Measurements from ENCODE around the gene GTF2IRD1.

GTF2IRD1 gene

GRCh38 chr7:74604326-74605020 is 150.8 kb downstream of the GTF2IRD1 start:
- H3K4me3 ChIP-seq (ENCODE audit: low read length): no peak overlapping the region
- no peak overlapping the region for H3K27ac ChIP-seq (ENCODE audit: low read depth, low read length)
- H3K36me3 ChIP-seq (ENCODE audit: control insufficient read depth, low read length): peaks cover 10% of the 10 kb centered on the region
- no peaks in the 10 kb centered on the region for H3K9me3 ChIP-seq (ENCODE audit: control insufficient read depth, insufficient read depth, low read length)
- H3F3A ChIP-seq (ENCODE audit: control insufficient read depth, insufficient read depth): peaks cover 22% of the 10 kb centered on the region
- H3K27me3 ChIP-seq (ENCODE audit: control insufficient read depth, low read length): no peaks in the 10 kb centered on the region
- no peaks in the 10 kb centered on the region for H3K9me2 ChIP-seq (replicated peaks; ENCODE audit: control insufficient read depth, low read length)
- TF ChIP-seq, protein P1, sequence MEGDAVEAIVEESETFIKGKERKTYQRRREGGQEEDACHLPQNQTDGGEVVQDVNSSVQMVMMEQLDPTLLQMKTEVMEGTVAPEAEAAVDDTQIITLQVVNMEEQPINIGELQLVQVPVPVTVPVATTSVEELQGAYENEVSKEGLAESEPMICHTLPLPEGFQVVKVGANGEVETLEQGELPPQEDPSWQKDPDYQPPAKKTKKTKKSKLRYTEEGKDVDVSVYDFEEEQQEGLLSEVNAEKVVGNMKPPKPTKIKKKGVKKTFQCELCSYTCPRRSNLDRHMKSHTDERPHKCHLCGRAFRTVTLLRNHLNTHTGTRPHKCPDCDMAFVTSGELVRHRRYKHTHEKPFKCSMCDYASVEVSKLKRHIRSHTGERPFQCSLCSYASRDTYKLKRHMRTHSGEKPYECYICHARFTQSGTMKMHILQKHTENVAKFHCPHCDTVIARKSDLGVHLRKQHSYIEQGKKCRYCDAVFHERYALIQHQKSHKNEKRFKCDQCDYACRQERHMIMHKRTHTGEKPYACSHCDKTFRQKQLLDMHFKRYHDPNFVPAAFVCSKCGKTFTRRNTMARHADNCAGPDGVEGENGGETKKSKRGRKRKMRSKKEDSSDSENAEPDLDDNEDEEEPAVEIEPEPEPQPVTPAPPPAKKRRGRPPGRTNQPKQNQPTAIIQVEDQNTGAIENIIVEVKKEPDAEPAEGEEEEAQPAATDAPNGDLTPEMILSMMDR (IDR thresholded peaks at IDR 0.05; ENCODE audit: low read depth, low read length, poor library complexity, severe bottlenecking): no peak
- no peak for TF ChIP-seq EZH2phosphoT487 (IDR thresholded peaks at IDR 0.05; ENCODE audit: borderline replicate concordance, low read length)
- H3K4me1 ChIP-seq (ENCODE audit: control insufficient read depth, low read length): peaks cover 65% of the 10 kb centered on the region
- H3K79me2 ChIP-seq (ENCODE audit: control insufficient read depth, low read length): no peaks in the 10 kb centered on the region
- peak overlapping the region; percentile 12; the same call in 1 of the 2 replicates for H3K4me2 ChIP-seq (ENCODE audit: low read length)
- H4K20me1 ChIP-seq (ENCODE audit: control insufficient read depth, insufficient read depth, low read depth, low read length): no peaks in the 10 kb centered on the region

DNA sequence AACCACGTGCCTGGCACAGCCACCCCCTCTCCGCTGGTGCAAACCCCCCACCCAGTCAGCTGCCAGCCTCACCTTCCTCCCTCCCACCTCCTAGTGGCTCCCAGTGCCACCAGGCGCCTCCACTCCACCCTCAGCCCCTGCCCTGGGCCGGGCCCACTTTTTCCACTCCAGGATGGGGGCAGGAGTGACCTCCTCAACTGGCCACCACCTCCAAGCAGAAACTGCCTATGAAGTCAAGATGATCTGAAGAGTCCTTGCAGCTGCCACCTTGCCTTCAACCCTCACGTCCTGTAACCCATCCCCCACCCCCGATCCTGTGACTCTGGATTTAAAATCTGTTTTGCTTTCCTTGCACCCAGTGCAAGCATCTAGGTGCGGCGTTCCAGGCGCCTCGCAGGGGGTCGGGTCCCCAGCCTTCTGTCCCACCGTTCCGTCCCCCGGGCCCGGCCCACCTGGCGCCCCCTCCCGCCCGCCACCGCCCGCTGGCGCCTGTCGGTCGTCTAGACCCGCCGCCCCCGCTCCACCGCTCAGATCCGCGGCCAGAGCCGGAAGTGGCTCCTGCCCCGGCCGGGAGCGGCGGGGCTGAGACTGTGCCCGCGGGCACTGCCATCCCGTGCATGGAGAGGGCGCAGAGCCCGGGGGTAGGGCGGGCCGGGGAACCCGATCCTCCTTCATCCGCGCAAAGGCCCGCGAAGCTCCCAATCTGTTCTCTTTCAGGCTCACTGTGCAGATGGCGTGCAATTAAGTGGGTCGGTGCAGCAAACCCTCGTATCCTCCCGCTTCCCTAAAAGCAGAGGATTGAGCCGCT is 152.6 kb downstream of the GTF2IRD1 start:
- TF ChIP-seq, protein P1 (IDR thresholded peaks at IDR 0.05; ENCODE audit: low read depth, low read length, poor library complexity, severe bottlenecking): peak; percentile 55
- no peak for TF ChIP-seq EZH2phosphoT487 (IDR thresholded peaks at IDR 0.05; ENCODE audit: borderline replicate concordance, low read length)
- H4K20me1 ChIP-seq (ENCODE audit: control insufficient read depth, insufficient read depth, low read depth, low read length): no peaks in the 10 kb centered on the region
- H3K4me3 ChIP-seq (ENCODE audit: low read length): peak overlapping the region; percentile 61
- H3K9me3 ChIP-seq (ENCODE audit: control insufficient read depth, insufficient read depth, low read length): no peaks in the 10 kb centered on the region
- peak overlapping the region; percentile 0; the same call in 1 of the 2 replicates for H3K27ac ChIP-seq (ENCODE audit: low read depth, low read length)
- H3K9me2 ChIP-seq (replicated peaks; ENCODE audit: control insufficient read depth, low read length): no peaks in the 10 kb centered on the region
- H3K79me2 ChIP-seq (ENCODE audit: control insufficient read depth, low read length): no peaks in the 10 kb centered on the region
- peaks cover 22% of the 10 kb centered on the region for H3F3A ChIP-seq (ENCODE audit: control insufficient read depth, insufficient read depth)
- peak overlapping the region; percentile 69 for H3K4me2 ChIP-seq (ENCODE audit: low read length)
- H3K4me1 ChIP-seq (ENCODE audit: control insufficient read depth, low read length): peaks cover 59% of the 10 kb centered on the region
- peaks cover under 1% of the 10 kb centered on the region for H3K36me3 ChIP-seq (ENCODE audit: control insufficient read depth, low read length)
- H3K27me3 ChIP-seq (ENCODE audit: control insufficient read depth, low read length): no peaks in the 10 kb centered on the region

DNA sequence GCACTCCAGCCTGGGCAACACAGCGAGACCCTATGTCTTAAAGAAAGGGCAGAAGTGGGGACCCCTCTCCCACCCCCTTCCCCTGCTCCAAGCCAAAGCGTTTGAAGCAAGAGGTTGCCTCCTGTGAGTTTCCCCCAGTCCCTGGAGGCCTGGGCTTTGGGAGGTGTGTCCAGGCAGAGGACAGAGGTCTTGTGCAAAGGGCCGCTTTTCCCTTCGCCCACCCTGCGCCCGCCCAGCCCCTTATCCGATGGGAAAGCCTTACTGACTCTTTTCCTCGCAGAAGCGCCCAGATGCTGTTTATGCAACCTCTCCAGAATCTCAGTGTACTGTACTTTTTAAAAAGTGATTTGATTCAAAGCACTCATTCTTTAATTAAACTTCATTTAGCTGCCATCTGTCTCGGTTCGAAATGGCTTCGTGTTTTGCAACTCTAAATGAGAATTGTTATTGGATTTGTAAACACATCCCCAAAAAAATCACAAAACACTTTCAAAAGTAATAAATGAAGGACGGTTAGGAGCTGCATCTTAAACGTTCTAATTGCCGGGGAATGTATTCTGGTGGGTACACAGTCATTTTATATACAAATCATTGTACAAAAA is 153.3 kb downstream of the GTF2IRD1 start:
- no peak overlapping the region for H3K27ac ChIP-seq (ENCODE audit: low read depth, low read length)
- no peaks in the 10 kb centered on the region for H4K20me1 ChIP-seq (ENCODE audit: control insufficient read depth, insufficient read depth, low read depth, low read length)
- H3K27me3 ChIP-seq (ENCODE audit: control insufficient read depth, low read length): no peaks in the 10 kb centered on the region
- TF ChIP-seq EZH2phosphoT487 (IDR thresholded peaks at IDR 0.05; ENCODE audit: borderline replicate concordance, low read length): no peak
- TF ChIP-seq, protein P1 (IDR thresholded peaks at IDR 0.05; ENCODE audit: low read depth, low read length, poor library complexity, severe bottlenecking): no peak
- peak overlapping the region; percentile 69 for H3K4me2 ChIP-seq (ENCODE audit: low read length)
- H3K4me3 ChIP-seq (ENCODE audit: low read length): peak overlapping the region; percentile 61
- H3K9me2 ChIP-seq (replicated peaks; ENCODE audit: control insufficient read depth, low read length): no peaks in the 10 kb centered on the region
- H3K36me3 ChIP-seq (ENCODE audit: control insufficient read depth, low read length): no peaks in the 10 kb centered on the region
- H3K4me1 ChIP-seq (ENCODE audit: control insufficient read depth, low read length): peaks cover 52% of the 10 kb centered on the region
- peaks cover 22% of the 10 kb centered on the region for H3F3A ChIP-seq (ENCODE audit: control insufficient read depth, insufficient read depth)
- H3K79me2 ChIP-seq (ENCODE audit: control insufficient read depth, low read length): no peaks in the 10 kb centered on the region
- H3K9me3 ChIP-seq (ENCODE audit: control insufficient read depth, insufficient read depth, low read length): no peaks in the 10 kb centered on the region

All from DOHH2 (cell line).